ENCODE data around the gene IGF2BP2.

DNA sequence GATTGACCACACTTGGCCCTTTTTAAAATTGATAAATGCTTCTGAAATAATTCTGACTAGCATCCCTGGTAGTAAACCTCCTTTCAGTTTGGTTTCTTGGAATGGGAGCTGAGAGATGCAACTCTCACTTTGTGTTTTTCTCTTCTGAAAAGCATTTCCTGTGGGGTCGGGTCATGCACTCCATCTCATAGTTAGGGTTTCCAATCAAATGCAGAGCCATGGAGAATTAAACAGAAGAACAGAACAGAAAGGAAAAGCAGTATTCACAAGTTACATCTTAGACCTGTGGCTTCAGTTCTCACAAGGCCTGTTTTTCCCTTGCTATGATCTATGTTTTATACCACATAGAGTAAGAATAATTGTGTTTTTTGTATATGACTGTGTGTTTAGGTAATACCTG lies 199.1 kb downstream of the IGF2BP2 start:
- no peak for TF ChIP-seq CTCF (IDR thresholded peaks at IDR 0.05)
- no peak for TF ChIP-seq POLR2A (IDR thresholded peaks at IDR 0.05)
